ENCODE measurements around the gene COL4A6.

- TF ChIP-seq POLR2AphosphoS5 (IDR thresholded peaks at IDR 0.05; ENCODE audit: borderline replicate concordance, low read depth, low read length) = no peak
- no peak for TF ChIP-seq EZH2 (IDR thresholded peaks at IDR 0.05)
- no peak for TF ChIP-seq FOXP2 (optimal IDR thresholded peaks at IDR 0.05; ENCODE audit: control extremely low read depth, extremely low read length, insufficient read depth)
Measured at GRCh38 chrX:108132876-108133275, 305.3 kb downstream of the COL4A6 start.
